HG03432 (cell line): ENCODE measurements around the gene LRRC4C.

Source experiments
- ATAC-seq: cut with Tn5 transposase; IDR thresholded peaks from one replicate; pipeline ENCODE4 v1.9.1; 2021; ENCODE audit warnings: mild to moderate bottlenecking, moderate library complexity; ENCODE audit not compliant: unreplicated experiment

Gene LRRC4C

GRCh38 chr11:40314327-40314726, 1145.1 kb downstream of the LRRC4C start:
- no peak for ATAC-seq

DNA sequence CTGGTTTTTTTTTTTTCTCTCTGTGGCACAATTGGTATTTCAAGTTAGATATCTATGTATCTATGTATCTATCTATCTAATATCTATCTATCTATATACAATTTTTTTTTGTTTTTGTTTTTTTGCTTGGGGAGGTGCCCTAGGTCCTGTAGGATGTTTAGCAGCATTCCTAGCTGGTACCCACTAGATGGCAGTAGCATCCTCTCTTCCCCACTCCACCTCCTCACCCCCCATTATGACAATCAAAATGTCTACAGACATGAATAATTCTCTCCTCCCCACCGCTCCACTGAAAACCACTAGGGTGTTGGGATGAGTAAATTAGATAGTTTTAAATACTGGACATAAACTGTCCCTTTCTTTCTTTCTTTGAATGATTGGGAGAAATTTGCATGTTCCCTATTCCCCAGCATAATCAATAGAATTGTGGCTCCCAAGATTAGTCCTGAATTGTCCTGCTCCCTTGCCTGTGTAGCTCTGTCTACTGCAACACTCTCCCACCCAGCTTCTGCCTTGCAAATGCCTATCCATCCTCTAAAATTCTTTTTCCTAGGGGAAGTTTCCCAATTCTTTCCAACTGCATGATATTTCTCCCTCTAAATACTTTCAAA, 1152.4 kb downstream of the LRRC4C start:
- ATAC-seq: peak; percentile 96

DNA sequence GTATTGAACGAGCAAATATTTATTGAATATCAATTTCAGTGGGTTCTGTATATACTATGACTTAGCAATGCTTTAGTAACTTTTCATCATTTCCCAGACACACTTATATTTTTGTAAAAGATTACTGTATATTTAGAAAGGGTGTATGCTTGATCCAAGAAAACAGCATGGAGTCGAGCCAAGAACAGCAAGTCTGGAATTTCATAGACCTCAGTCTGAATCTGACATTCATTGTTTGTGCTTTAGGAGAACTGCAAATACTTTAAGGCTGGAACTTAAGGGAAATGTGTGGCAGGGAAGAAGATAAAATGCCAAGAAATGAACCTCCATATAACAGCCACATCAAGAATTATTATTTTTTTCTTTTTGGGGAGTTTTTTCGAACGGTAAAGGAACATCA, 1156.8 kb downstream of the LRRC4C start:
- no peak for ATAC-seq

DNA sequence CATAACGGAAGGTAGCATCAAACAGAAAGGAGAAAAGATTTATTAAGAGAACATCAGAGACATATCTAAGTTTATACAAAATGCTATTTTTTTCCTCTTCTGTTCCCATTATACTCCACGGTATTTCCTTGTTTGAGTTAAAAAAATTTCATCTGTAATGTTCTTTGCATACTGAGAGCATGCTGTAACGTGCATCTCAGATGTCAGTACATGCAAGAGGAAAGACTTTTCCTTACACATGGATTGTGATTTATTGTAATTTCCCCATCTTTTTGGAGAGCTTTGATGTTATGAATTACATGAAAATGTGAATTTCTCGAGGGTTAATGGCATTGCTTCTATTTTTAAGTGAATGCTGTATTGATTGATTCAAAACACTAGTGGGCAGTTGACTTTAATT, 1164.0 kb downstream of the LRRC4C start:
- ATAC-seq: no peak

- ATAC-seq: no peak
Measured at GRCh38 chr11:40294741-40295140, 1164.7 kb downstream of the LRRC4C start.

DNA sequence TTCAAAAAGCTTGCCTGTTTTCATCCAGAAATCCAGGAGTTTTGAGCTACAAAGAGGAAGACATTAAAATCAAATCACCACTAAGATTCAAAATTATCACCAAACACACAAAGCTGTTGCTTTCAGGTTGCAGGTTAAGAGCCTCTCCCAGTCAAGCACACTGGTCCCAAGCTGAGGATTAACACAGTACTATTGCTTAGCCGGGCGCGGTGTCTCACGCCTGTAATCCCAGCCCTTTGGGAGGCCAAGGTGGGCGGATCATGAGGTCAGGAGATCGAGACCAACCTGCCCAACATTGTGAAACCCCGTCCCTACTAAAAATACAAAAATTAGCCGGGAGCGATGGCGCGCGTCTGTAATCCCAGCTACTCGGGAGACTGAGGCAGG, 1165.1 kb downstream of the LRRC4C start:
- ATAC-seq: peak; percentile 22

- peak; percentile 93 for ATAC-seq
Measured at GRCh38 chr11:40293655-40294348, 1165.7 kb downstream of the LRRC4C start.

GRCh38 chr11:40292721-40293508, 1166.5 kb downstream of the LRRC4C start:
- no peak for ATAC-seq

DNA sequence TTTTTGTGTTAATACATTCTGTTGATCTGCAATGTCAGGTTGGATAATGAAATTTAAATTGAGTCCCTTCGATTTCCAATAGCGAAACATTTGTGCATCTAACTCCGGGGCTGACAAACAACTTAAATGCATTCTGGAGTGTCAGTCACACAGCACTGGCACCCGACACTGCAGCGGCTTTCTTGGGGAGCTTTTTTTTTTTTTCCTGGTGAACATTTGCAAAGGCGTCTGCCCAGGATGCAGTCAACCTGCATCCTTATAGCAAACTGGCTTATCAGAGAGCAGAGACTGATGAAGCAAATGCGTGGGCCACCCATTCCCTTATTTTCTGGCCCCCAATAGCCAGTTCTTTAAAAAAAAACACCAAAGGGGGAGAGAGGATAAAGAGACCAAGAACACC, 1167.7 kb downstream of the LRRC4C start:
- no peak for ATAC-seq

GRCh38 chr11:40291329-40291728, 1168.1 kb downstream of the LRRC4C start:
- no peak for ATAC-seq

- ATAC-seq: no peak
Measured at GRCh38 chr11:40290171-40290631, 1169.3 kb downstream of the LRRC4C start.

DNA sequence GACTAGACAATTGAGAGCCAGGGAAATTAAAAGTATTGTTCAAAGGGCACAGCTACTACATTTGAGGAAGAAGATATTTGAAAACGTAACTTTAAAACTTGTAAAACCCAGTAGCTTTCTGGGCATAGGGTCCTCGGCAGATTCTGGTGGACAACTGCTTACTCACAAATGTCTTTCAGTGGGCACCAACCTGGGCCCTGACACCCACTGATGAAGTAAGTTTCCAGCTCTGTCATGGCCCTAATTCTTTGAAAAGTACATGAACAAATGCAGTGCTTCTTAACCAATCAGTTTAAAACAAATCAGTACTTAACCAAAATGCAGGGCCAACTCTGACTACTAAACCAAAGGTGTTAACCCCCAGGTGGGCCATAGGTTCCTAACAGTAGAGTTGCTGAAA, 1170.1 kb downstream of the LRRC4C start:
- ATAC-seq: no peak

- no peak for ATAC-seq
Measured at GRCh38 chr11:40287916-40288803, 1171.3 kb downstream of the LRRC4C start.

GRCh38 chr11:40286137-40286536, 1173.3 kb downstream of the LRRC4C start:
- no peak for ATAC-seq

GRCh38 chr11:40285558-40285957, 1173.9 kb downstream of the LRRC4C start:
- ATAC-seq: no peak

DNA sequence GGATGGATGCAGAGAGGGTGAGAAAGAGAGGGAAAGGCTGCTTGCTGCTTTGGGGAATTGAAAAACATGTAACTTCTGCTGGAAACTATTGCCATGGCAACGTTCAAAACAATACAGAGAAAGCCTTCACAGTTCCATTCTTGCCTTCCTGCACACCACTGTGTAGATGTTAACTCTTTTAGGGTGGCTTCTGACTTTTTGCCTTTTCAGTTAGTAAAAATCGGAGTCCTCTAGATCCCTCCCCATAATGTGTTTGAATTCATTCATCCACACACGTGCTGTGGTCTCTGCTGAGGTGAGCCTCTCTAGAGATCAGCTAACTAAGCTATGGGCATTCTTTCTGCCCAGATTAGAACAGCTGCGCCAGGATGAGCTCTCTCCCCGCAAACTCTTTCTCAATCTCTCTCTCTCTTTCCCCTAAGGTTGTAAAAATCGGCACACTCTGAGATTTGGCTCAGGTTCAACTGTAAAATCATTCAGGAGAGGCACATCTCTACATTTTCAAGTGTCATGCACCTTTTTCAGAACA, 1178.3 kb downstream of the LRRC4C start:
- ATAC-seq: peak; percentile 83

- ATAC-seq: peak; percentile 33
Measured at GRCh38 chr11:40280159-40281051, 1179.0 kb downstream of the LRRC4C start.

DNA sequence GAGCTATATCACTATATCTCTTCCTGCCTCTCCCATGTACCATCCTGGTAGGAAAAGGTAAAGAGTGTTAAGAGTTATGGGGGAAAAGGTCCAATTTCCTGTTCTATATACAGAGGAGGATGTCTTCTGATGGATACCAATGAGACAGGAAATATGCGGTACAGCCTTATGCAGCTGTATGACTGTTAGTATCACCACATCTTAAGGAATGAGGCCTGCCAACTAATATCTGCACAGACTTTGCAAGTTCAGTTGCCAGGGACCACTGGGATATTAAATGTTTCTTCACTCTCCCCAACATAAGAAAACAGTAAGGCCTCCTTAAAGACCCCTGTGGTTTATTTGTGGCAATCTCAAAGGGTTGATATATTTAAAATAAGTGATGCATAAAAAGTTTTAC, 1182.5 kb downstream of the LRRC4C start:
- ATAC-seq: no peak

DNA sequence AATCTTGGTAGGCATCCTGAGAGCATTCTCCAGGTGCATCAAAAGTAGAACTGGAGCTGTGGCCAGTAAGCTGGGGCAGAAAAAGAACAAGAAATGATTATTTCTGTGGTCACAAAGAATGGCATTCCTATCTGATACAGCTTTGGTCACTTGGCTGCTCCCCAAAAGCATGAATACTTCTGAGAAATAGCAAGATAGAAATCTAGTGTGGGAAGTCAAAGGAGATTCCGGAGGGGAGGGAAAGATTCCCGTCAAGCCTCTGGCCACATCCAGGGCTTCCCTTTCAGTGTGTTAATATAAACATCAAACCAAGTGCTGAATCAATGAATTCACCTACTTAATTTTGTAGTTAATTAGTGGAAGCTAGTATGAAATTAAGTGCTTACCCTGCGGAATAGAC, 1185.4 kb downstream of the LRRC4C start:
- ATAC-seq: no peak
